B cell (primary cell): ENCODE data around the gene STXBP4.

Source experiments
- CTCF ChIP-seq: fragments of 200-600 bp; IDR thresholded peaks from one replicate; pipeline ENCODE4 v1.8.0; 2022; ENCODE audit warnings: antibody characterized with exemption, mild to moderate bottlenecking
- EZH2 ChIP-seq: IDR thresholded peaks from 2 replicates; pipeline ENCODE4 v1.6.1; 2012; ENCODE audit warnings: borderline replicate concordance, low read depth, mild to moderate bottlenecking, moderate library complexity, low read length; ENCODE audit not compliant: insufficient read depth, poor library complexity, severe bottlenecking

- TF ChIP-seq CTCF, result no peak
- no peak for TF ChIP-seq EZH2
These were observed 152.7 kb downstream of the STXBP4 start for GRCh38 chr17:55121268-55121667.
